ENCODE measurements around the gene TMEM183A. TPM values are rescaled to one million over a fixed set of nuclear protein-coding genes. Genes with fewer than 3 reads are reported as not detected.
A peak's percentile ranks its signal among the peaks of the same experiment; 100 is the strongest.

Gene TMEM183A
- total and polyA plus RNA-seq, 10 of the 15 experiments (the other 5 are each of a cell fraction or from before 2014, with no cell fraction given) = 12.3 to 103 (median 66.3) TPM

- Histone ChIP-seq H3K9ac (ENCODE audit: control insufficient read depth, insufficient read depth, low read length) (no peak overlapping the region), H3K79me2 (ENCODE audit: control insufficient read depth, insufficient read depth, low read length) (peaks cover 2% of the 10 kb centered on the region; the same call in 1 of the 2 replicates), H3K27me3 (replicated peaks in 1 of 2; ENCODE audit: control insufficient read depth in 2 of 2, insufficient read depth in 2 of 2, low read length in 1 of 2) (no peaks in the 10 kb centered on the region; a peak in 2 of 4 replicates), H3K4me3 (no peak overlapping the region), H2AFZ (ENCODE audit: control insufficient read depth, low read depth, low read length) (no peak overlapping the region), H3K4me2 (ENCODE audit: control insufficient read depth, insufficient read depth) (peak overlapping the region; percentile 36), H4K20me1 (ENCODE audit: control insufficient read depth, insufficient read depth) (no peaks in the 10 kb centered on the region), H3K4me1 (ENCODE audit: control insufficient read depth, insufficient read depth, low read length) (no peaks in the 10 kb centered on the region; the same call in none of the 2 replicates), H3K36me3 (ENCODE audit: control insufficient read depth in 2 of 2, insufficient read depth in 2 of 2, low read length in 1 of 2) (peaks cover under 1 to 2% of the 10 kb centered on the region in 2 experiments; a peak in 2 of 4 replicates), H3K9me3 (replicated peaks; ENCODE audit: control insufficient read depth, insufficient read depth, low read length) (no peaks in the 10 kb centered on the region), H3K27ac (ENCODE audit: control insufficient read depth, insufficient read depth) (no peak overlapping the region)
- FAIRE-seq = no peak
- CTCF ChIA-PET = interaction anchor here (0.9 to 4.7 kb wide), 5 partner anchors 11 to 311 kb away, joined by 3 to 52 read pairs (median 5); no protein-coding TSS in a partner anchor
- SMC1A ChIA-PET (ENCODE audit: uncharacterized antibody, unreplicated experiment) = interaction anchor here (1.3 kb wide), 1 partner anchor 241 kb away, joined by 3 read pairs; no protein-coding TSS in a partner anchor
- TF ChIP-seq ZNF207 (IDR thresholded peaks at IDR 0.05; ENCODE audit: borderline replicate concordance) = no peak
- TF ChIP-seq ZNF274 (IDR thresholded peaks at IDR 0.05; ENCODE audit: insufficient read depth, insufficient read length) = no peak
- no peak for TF ChIP-seq NR2F1 (conservative IDR thresholded peaks at IDR 0.05)
- TF ChIP-seq NBN (IDR thresholded peaks at IDR 0.05) = no peak
- no peak for TF ChIP-seq PKNOX1 (IDR thresholded peaks at IDR 0.05)
- no peak for TF ChIP-seq SPI1 (IDR thresholded peaks at IDR 0.05; ENCODE audit: borderline replicate concordance, insufficient read depth, low read depth, low read length)
- no peak for TF ChIP-seq ZBTB4 (CRISPR knock-in tag; IDR thresholded peaks at IDR 0.05)
- TF ChIP-seq MXI1 (IDR thresholded peaks at IDR 0.05; ENCODE audit: low read depth, low read length) = peak; percentile 37; the same call in 1 of the 2 replicates
- TF ChIP-seq SREBF2 (IDR thresholded peaks at IDR 0.05; ENCODE audit: low read length) = no peak
- POLR2A ChIA-PET = interaction anchor here (0.6 to 1.9 kb wide), 3 partner anchors 7 to 247 kb away, joined by 3 to 5 read pairs (median 4); no protein-coding TSS in a partner anchor
- intact Hi-C loops (cut with micrococcal nuclease; ENCODE audit: unreplicated experiment) = no loop called here
- WGBS (ENCODE audit: insufficient coverage, insufficient replicate concordance, low lambda C conversion rate, missing lambda C conversion rate) = 29% methylated on average over 13 of the region's 13 CpGs
- in situ Hi-C loops (cut with MboI) = no loop called here
- no peak for ATAC-seq
- DNase-seq (ENCODE audit: low read depth, low spot score) = no peak
- RAD21 ChIA-PET (ENCODE audit: unreplicated experiment) = interaction anchor here (1.0 to 1.8 kb wide), 2 partner anchors 11 to 308 kb away, joined by 3 to 8 read pairs; no protein-coding TSS in a partner anchor
- no TSS peak for BruUV-seq (replicated peaks)
Measured at GRCh38 chr1:203028784-203029553, 21.8 kb downstream of the TMEM183A start.

Data from GM12878 (cell line).